AG09319 (cell line): ENCODE results near the gene CREBBP.

Experiments
- DNase-seq: peaks from one replicate; pipeline ENCODE4 v3.0.0-alpha.2; 2010; ENCODE audit warnings: low read depth; ENCODE audit errors: extremely low read depth
- TF ChIP-seq, protein P1 (sequence below): IDR thresholded peaks from 2 replicates; pipeline ENCODE4 v1.5.1; 2011; ENCODE audit warnings: low read depth, mild to moderate bottlenecking, inconsistent platforms, low read length, moderate library complexity

CREBBP gene

DNA sequence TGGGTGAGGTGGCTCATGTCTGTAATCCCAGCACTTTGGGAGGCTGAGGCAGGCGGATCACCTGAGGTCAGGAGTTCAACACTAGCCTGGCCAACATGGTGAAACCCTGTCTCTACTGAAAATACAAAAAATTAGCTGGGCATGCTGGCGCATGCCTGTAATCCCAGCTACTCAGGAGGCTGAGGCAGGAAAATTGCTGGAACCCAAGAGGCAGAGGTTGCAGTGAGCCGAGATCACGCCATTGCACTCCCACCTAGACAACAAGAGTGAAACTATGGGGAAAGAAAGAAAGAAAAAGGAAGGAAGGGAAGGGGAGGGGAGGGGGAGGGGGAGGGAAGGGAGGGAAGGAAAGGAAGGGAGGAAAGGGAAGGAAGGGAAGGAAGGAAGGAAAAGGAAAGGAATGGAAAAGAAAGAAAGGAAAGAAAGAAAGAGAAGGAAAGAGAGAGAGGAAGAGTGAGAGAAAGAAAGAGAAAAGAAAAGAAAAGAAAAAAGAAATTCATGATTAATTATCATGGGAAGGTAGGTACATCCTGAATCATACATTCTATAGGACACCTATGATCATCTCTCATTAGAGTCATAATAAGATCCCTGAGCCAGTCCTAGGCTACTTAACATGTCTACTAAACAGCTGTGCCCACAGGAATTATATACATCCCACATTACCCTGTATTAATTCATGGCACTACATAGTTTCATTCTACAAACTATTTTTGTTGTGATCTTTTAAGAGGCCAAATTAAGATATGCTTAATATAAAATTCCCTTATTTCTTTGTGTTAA lies 40.9 kb downstream of the CREBBP start:
- no peak for DNase-seq

GRCh38 chr16:3838600-3839401 lies 41.7 kb downstream of the CREBBP start:
- no peak for DNase-seq
- TF ChIP-seq, protein P1, sequence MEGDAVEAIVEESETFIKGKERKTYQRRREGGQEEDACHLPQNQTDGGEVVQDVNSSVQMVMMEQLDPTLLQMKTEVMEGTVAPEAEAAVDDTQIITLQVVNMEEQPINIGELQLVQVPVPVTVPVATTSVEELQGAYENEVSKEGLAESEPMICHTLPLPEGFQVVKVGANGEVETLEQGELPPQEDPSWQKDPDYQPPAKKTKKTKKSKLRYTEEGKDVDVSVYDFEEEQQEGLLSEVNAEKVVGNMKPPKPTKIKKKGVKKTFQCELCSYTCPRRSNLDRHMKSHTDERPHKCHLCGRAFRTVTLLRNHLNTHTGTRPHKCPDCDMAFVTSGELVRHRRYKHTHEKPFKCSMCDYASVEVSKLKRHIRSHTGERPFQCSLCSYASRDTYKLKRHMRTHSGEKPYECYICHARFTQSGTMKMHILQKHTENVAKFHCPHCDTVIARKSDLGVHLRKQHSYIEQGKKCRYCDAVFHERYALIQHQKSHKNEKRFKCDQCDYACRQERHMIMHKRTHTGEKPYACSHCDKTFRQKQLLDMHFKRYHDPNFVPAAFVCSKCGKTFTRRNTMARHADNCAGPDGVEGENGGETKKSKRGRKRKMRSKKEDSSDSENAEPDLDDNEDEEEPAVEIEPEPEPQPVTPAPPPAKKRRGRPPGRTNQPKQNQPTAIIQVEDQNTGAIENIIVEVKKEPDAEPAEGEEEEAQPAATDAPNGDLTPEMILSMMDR = no peak

More for the DNA sequence above, 40.9 kb downstream of the CREBBP start:
- TF ChIP-seq, protein P1 = no peak

- TF ChIP-seq, protein P1 = no peak
- no peak for DNase-seq
These were observed 42.5 kb downstream of the CREBBP start for GRCh38 chr16:3837851-3838586.

DNA sequence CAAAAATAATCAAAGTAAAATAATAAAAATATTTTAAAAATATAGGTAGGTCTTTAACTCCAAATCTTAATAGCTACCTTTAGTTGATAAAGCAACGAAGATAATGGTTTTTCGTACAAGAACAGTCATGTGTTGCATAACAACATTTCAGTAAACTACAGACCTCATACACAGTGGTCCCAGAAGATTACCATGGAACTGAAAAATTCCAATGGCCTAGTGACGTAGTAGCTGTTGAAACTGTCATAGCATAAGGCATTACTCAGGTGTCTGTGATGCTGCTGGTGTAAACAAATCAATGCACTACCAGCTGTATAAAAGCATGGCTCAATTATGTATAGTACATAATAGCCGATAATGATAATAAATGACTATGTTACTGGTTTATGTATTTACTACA lies 43.9 kb downstream of the CREBBP start:
- DNase-seq = no peak
- TF ChIP-seq, protein P1 = no peak

DNA sequence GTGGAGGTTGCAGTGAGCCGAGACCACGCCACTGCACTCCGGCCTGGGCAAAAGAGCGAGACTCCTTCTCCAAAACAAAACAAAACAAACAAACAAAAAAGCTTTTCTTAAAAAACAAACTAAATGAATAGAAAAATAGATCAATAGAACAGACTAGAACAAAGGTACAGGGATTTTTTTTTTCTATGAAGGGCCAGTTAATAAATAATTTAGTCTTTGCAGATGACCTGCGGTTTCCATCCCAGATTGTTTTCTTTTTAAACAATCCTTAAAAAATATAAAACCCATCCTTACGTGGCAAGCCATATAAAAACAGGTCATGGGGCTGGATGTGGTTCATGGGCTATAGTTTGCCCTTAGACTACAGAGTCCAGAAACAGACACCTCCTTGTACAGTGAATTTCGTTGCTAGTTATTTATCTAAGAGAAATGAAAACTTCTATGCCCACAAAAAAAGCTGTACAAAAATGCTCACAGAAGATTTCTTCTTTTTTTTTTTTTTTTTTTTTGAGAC lies 45.4 kb downstream of the CREBBP start:
- DNase-seq = no peak
- TF ChIP-seq, protein P1 = no peak

DNA sequence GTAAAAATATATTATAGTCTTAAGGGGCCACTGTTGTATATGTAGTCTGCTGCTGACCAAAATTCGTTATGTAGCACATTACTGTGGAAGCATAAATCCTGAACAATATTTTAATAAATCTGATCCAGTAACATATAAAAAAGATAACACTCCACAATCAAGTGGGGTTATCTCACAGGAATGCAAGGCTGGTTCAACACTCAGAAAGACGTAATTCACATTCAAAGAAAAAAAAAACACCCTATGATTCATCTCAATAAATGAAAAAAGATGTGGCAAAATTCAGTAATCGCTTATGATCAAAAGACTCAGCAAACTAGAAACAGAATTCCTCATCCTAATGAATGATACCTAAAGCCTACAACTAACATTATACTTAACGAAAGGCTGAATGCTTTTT lies 47.8 kb downstream of the CREBBP start:
- TF ChIP-seq, protein P1 = no peak
- DNase-seq = no peak
